A549 treated with CpdA at 1 μM for 4 hours (cell line): ENCODE data around the gene ST8SIA2. TPM values are rescaled to one million over a fixed set of nuclear protein-coding genes. Genes with fewer than 3 reads are reported as not detected.

ENCODE experiments used
- total RNA-seq: library from RNA; stranded (reverse); fragments of 200-300 nt; extraction: Qiagen RNA extraction; gene quantifications from 5 replicates; pipeline ENCODE4 v1.2.3, GENCODE V29; 2022; ENCODE audit warnings: low read depth

ST8SIA2 gene
- 0.44 to 1.0 TPM (median 0.75 TPM) in 5 replicates for total RNA-seq

DNA sequence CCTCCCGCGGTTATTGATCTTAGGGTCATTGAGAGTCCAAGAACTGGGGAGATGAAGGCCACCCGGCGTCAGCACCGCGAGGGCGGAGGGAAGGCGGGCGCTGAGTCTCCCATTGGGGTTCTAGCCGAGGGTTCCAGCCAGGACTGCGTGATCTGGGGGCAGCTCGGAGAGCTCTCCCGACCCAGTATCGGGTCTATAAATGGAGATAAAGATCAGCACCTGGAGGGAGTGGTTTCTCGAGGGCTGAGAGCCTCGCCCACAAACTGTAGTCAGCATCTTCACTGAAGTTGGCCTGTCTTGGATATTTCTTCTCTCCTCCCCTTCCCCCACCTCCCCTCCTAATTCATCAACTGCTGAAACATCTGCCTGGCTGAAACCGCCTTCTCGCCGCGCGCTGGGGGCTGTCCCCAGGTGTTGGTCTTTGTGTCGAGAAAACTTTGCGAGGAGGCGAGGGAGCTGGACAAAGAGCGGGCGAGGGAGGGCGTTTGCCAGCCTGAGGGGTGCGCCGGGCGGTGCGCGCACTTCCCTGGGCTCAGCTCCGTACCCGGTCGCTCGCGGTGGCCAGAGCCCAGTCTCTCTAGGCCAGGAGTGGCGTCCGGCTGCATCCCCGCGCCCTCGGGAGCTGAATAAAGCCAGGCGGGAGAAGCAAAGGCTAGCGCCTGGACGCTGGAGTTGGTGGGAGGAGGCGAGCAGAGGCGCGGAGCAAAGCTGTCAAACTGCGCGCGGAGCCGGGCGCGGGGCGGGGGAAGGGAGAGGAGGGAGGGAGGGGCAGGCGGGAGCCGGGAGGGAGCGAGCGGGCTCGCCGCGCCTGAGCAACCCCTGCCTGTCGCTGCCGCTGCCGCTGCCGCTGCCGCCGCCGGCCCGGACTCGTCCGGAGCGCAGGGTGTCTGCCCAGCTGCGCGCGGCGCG is at the start of gene ST8SIA2:
Gene ST8SIA2 (plus strand): TSS at position 811 of the 909 bp plus-strand sequence. CDS start 184 bp downstream, outside the sequence.

